Cardiac fibroblast (primary cell): ENCODE measurements around the gene PRKCA.

ENCODE experiments used
- DNase-seq, 2 donors: peaks; one replicate each; pipeline versions ENCODE4 v3.0.0 to v3.0.0-alpha.2; 2010; ENCODE audit warnings: low read depth in 2 of 2
- H3K4me3 ChIP-seq, 2 donors: replicated peaks in 1 of 2; 1 replicate in 1 of 2; 2 replicates in 1 of 2; pipeline ENCODE4 v1.5.1; 2011; ENCODE audit warnings: low read depth in 2 of 2, low read length in 2 of 2, mild to moderate bottlenecking in 2 of 2, moderate library complexity in 1 of 2
- CTCF ChIP-seq: IDR thresholded peaks from one replicate; pipeline ENCODE4 v1.5.1; 2011; ENCODE audit warnings: low read depth, mild to moderate bottlenecking, low read length, inconsistent platforms

PRKCA gene

GRCh38 chr17:66494023-66494803 is 191.8 kb downstream of the PRKCA start:
- TF ChIP-seq CTCF: no peak
- no peak overlapping the region for H3K4me3 ChIP-seq
- DNase-seq: peak; percentile 81 to 98

DNA sequence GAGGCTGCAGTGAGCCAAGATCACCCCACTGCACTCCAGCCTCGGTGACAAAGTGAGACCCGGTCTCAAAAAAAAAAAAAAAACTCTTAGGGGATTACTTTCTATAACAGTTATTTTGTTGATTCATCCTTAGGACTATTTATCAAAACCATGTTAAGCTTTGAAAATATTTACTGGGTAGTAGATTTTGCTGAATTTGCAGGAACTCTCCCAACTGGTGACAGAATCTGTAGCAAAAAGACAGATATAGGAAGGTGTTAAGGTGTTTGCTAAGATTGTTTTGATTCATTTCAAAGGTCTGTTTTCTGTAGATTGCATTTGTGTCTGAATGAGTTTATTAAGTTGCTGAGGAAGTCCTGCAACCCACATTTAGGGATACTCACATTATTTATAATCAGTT is 192.6 kb downstream of the PRKCA start:
- H3K4me3 ChIP-seq: no peak overlapping the region
- no peak for TF ChIP-seq CTCF
- DNase-seq: no peak

- no peak overlapping the region for H3K4me3 ChIP-seq
- TF ChIP-seq CTCF: no peak
- DNase-seq: no peak
Observed at GRCh38 chr17:66496306-66496705, 193.9 kb downstream of the PRKCA start.

- H3K4me3 ChIP-seq: no peak overlapping the region
- DNase-seq: no peak
- TF ChIP-seq CTCF: no peak
Observed at GRCh38 chr17:66498580-66498979, 196.2 kb downstream of the PRKCA start.

DNA sequence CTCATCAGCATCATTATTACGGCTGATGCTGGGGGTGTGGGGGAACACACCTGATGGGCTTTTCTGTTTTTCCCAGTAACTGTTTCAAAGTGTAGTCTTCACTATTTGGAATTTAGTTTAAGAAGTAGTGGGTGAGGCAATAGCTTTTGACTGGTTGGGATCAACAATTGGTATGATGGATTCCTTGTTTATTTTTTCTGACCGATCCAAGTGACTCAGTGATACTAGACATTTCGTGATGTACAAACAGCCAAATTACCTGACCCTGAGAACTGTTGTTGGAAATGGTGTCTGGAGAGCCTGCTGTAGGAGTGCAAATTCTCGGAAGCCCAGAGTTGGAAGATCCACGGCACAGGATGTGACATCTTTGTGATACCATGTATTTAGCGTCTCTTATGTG is 204.2 kb downstream of the PRKCA start:
- DNase-seq: peak in 1 of 2 donors; percentile 29
- TF ChIP-seq CTCF: no peak

DNA sequence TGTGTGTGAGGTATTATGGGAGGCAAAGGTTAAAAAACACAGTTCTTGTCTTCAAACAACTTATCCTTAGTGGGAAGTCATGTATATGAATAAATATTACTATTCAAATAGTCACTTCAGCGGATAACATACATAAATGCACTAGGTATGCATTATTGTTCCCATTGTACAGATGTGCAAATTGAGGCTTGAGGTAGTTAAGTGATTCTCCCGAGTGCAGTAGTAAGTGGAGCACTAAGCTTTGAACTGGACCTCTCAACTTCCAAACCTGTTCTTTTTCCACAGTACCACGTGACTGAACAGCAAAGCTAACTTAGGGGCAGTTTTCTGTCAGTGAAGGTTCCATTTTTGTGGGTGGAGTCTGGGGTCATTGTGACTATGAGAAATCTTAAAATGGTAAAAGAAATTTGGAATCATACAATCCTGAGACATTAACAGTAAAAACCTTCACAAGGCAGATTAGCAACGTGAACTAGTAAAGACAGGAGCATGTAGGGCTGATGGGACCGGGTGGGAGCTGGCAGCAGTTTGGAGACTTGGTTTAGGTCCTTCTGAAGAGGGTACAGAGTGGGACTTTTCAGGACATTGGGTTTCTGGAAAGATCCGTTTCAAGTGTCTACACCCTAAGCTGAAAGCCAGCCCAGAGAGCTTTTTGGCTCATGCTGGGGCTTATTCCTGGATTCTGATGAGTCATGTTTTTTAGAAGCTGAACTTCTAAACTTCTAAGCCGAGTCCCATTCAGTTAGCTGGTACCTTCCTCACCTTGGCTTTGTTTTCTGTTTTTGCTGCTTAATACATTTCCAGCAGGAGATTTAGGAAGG is 204.9 kb downstream of the PRKCA start:
- no peak overlapping the region for H3K4me3 ChIP-seq
- peak; percentile 83 to 85 for DNase-seq
- TF ChIP-seq CTCF: no peak

More for the DNA sequence above, 204.2 kb downstream of the PRKCA start:
- no peak overlapping the region for H3K4me3 ChIP-seq
